ENCODE results near the gene SLC16A5.

Gene SLC16A5

DNA sequence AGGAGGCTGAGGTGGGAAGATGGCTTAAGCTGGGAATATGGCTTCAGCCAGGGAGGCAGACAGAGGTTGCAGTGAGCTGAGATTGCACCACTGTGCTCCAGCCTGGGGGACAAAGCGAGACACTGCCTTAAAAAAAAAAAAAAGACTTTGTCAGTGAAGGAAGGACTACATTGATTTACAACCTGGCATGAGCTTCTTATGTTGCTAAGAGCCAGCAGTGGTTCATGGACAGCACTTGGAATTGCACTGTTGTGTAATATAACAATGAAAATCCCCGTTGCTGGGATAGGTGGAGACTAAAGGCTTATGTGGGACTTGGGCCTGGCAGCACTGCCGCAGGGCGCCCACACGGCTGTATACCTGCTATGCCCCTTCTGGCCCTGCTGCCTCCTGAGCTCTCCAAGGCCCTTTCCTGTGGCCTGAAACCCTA is 14.1 kb upstream of the SLC16A5 start:
- no peaks in the 10 kb centered on the region for H3K27me3 ChIP-seq
- no peaks in the 10 kb centered on the region for H3K36me3 ChIP-seq
- no peak overlapping the region for H3K4me3 ChIP-seq
- no peaks in the 10 kb centered on the region for H3K9me3 ChIP-seq
- H3K4me1 ChIP-seq, result peaks cover 0 to 19% (median 15%) of the 10 kb centered on the region in 4 donors
- TF ChIP-seq, protein P1, sequence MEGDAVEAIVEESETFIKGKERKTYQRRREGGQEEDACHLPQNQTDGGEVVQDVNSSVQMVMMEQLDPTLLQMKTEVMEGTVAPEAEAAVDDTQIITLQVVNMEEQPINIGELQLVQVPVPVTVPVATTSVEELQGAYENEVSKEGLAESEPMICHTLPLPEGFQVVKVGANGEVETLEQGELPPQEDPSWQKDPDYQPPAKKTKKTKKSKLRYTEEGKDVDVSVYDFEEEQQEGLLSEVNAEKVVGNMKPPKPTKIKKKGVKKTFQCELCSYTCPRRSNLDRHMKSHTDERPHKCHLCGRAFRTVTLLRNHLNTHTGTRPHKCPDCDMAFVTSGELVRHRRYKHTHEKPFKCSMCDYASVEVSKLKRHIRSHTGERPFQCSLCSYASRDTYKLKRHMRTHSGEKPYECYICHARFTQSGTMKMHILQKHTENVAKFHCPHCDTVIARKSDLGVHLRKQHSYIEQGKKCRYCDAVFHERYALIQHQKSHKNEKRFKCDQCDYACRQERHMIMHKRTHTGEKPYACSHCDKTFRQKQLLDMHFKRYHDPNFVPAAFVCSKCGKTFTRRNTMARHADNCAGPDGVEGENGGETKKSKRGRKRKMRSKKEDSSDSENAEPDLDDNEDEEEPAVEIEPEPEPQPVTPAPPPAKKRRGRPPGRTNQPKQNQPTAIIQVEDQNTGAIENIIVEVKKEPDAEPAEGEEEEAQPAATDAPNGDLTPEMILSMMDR (IDR thresholded peaks at IDR 0.05), result no peak
- DNase-seq, result no peak
- no peak overlapping the region for H3K27ac ChIP-seq
- intact Hi-C loops (cut with DNase I; ENCODE audit: low total_unique reads), result no loop called here

GRCh38 chr17:75074532-75074931 is 13.2 kb upstream of the SLC16A5 start:
- H3K9me3 ChIP-seq, result no peaks in the 10 kb centered on the region
- H3K27ac ChIP-seq, result no peak overlapping the region
- H3K4me1 ChIP-seq, result peaks cover 0 to 27% (median 22%) of the 10 kb centered on the region in 4 donors
- TF ChIP-seq, protein P1 (IDR thresholded peaks at IDR 0.05), result no peak
- H3K4me3 ChIP-seq, result no peak overlapping the region
- intact Hi-C loops (cut with DNase I; ENCODE audit: low total_unique reads), result no loop called here
- no peak for DNase-seq
- no peaks in the 10 kb centered on the region for H3K27me3 ChIP-seq
- H3K36me3 ChIP-seq, result no peaks in the 10 kb centered on the region

GRCh38 chr17:75075597-75076336 is 12.0 kb upstream of the SLC16A5 start:
- Histone ChIP-seq H3K4me1 (peaks cover 0 to 30% (median 24%) of the 10 kb centered on the region in 4 donors), H3K4me3 (no peak overlapping the region), H3K27ac (peak overlapping the region in 1 of 2 donors; percentile 41), H3K9me3 (no peaks in the 10 kb centered on the region), H3K36me3 (no peaks in the 10 kb centered on the region), H3K27me3 (no peaks in the 10 kb centered on the region)
- intact Hi-C loops (cut with DNase I; ENCODE audit: low total_unique reads), result no loop called here
- TF ChIP-seq, protein P1 (IDR thresholded peaks at IDR 0.05), result no peak
- DNase-seq, result no peak

DNA sequence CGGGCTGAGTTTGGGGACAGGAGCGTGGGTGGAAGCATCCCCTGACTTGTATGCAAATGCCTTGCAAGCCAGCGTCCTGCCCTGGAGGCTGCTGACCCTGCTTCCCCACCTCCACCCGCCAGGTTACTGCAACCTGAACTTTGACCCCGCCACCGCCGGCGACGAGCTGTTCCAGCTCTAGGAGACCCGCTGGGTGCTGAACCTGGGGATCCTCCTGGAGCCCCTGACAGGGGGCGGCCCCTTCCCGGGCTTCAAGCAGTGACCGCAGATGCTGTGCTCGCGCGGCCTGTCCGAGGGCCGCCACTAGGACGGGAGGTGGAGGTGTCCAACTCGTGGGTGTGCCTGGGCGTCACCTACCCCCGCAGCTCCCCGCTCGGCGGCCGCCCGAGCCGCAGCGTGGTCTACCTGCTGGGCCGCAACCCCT is 10.7 kb upstream of the SLC16A5 start:
- TF ChIP-seq, protein P1 (IDR thresholded peaks at IDR 0.05), result no peak
- no peaks in the 10 kb centered on the region for H3K9me3 ChIP-seq
- peak overlapping the region; percentile 48 to 57 for H3K4me3 ChIP-seq
- DNase-seq, result no peak
- H3K27ac ChIP-seq, result peak overlapping the region; percentile 77 to 80
- H3K36me3 ChIP-seq, result no peaks in the 10 kb centered on the region
- peaks cover 0 to 30% (median 24%) of the 10 kb centered on the region in 4 donors for H3K4me1 ChIP-seq
- no peaks in the 10 kb centered on the region for H3K27me3 ChIP-seq
- intact Hi-C loops (cut with DNase I; ENCODE audit: low total_unique reads), result no loop called here

DNA sequence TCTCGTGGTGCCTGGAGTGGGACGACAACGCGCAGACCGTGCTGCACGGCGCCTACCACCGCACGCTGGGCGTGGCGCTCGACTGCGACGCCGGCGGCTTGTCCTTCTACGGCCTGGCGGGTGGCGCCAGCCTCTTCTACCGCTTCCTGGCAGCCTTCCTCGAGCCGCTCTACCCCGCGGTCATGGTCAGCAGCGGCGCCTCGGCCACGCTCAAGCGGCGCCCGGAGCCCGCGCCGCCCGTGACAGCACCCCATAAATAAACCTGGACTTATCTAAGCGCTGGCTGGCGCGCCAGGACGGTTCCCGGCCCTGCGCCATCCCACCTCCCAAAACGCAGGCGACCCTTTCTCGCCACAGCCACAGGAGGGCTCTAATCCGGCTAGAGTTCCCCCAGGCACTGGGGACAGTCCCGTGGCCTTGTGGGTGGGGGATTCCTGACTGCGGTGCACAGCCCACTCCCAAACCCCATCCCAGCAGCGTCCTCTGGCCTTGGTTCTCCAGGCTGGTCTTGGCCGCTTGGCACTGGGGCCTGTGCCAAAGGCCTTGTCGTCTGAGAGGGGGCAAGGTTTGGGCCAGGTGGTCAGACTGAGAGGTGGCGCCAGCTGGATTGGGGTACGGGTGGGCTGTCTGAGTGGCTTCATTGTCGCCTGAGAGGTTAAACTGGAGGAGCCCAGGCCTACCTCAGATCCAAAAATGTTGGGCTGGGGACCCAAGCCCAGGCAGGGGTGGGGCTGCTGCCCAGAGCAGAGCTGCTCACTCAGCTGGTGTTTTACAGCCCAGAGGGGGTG is 10.1 kb upstream of the SLC16A5 start:
- DNase-seq, result peak; percentile 70 to 88
- Histone ChIP-seq H3K9me3 (no peaks in the 10 kb centered on the region), H3K4me3 (peak overlapping the region; percentile 48 to 57), H3K27ac (peak overlapping the region; percentile 77 to 80), H3K4me1 (peaks cover 0 to 30% (median 24%) of the 10 kb centered on the region in 4 donors), H3K36me3 (no peaks in the 10 kb centered on the region), H3K27me3 (peaks cover 0 to 2% of the 10 kb centered on the region in 2 donors)
- intact Hi-C loops (cut with DNase I; ENCODE audit: low total_unique reads), result no loop called here
- TF ChIP-seq, protein P1 (IDR thresholded peaks at IDR 0.05), result peak in 1 of 2 experiments; percentile 23

Measured in tibial artery (tissue), 4 donors.